ENCODE results near the gene RLN3.

- TF ChIP-seq CTCF (optimal IDR thresholded peaks at IDR 0.05 in 1 of 3, IDR thresholded peaks at IDR 0.05 in 1 of 3, conservative IDR thresholded peaks at IDR 0.05 in 1 of 3; ENCODE audit: extremely low read depth in 1 of 3, insufficient read depth in 2 of 3, low read length in 3 of 3) (no peak), EZH2 (IDR thresholded peaks at IDR 0.05; ENCODE audit: low read length) (no peak)
These were observed 21.7 kb upstream of the RLN3 start, which contains the start of gene RFX1 for GRCh38 chr19:14006085-14006765.

Measured in keratinocyte (primary cell).